GM18526 (cell line): ENCODE measurements around the gene PSMB7.

Experiments used
- POLR2A ChIP-seq: IDR thresholded peaks from 3 replicates; pipeline ENCODE4 v1.6.1; 2011; ENCODE audit not compliant: insufficient read length; ENCODE audit errors: extremely low read depth

PSMB7 gene

DNA sequence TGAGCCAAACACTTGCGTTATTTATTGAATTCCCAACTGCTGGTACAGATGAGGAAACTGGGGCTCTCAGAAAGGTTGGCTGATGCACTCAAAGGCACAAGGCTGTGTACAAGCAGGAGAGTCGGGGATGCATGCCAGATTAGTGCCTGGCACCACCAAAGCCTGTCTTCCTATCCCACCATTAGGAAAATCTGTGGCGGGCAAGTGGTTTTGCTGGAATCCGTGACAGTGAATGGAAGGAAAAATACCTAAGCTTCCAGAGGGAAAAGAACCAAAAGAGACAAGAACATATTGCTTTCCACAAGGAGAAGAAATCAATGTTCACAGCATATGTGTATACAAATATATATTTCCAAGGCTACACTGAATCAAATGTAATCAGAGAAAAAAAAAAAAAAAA, 51.1 kb downstream of the PSMB7 start:
- TF ChIP-seq POLR2A, result no peak

DNA sequence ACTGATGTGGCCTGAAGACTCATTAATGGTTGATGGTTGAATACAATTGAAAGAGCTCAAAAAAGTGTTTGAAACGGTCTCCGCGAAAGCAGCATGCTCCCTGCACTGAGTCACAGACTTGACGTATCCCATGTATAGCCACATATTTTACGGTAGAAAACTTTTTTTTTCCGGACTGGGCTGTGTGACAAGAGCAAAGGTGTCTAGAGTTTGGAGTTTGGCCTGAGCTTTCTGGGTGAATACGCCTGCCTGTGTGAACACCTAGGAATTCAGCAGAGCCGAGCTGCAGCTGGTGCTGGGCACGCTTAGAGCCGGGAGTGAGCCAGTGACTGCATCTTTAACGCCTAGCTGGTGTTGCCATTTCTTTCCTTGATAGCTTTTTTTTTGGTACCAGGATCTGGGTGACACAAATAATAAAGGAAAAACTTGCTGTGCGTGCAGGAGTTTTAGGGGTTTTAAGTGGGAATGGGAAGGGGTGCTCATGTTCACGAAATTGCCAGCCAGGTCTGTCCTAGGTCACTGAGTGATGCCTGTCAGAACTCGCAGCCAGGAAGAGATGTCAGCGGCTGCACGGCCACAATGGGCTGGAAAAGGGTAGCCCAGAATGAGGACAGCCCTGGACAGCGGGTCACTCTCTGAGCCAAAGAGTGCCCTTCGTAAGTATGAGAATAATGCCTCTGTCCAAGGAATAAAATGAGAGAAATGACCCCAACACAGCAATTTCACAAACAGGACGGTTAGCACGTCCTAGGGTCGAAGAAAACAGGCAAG, 51.7 kb downstream of the PSMB7 start:
- TF ChIP-seq POLR2A, result no peak

DNA sequence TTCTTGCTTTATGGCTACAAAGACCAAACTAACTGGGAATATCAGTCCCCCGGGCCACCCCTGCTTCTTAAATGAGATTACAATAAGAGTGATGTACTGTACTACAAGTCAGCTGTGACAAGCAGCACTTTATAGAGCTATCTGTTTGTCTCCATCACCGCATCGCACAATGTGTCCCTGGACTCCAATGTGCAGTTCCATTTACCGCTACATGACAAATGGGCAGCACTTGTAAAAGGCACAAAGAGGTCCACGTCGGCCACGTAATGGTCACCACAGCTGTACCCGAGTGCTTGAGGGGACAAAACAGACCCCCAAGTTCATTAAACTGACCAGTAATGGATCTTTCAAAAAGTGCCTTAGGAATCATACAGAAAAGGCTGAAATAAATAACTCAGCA, 54.1 kb downstream of the PSMB7 start:
- no peak for TF ChIP-seq POLR2A

DNA sequence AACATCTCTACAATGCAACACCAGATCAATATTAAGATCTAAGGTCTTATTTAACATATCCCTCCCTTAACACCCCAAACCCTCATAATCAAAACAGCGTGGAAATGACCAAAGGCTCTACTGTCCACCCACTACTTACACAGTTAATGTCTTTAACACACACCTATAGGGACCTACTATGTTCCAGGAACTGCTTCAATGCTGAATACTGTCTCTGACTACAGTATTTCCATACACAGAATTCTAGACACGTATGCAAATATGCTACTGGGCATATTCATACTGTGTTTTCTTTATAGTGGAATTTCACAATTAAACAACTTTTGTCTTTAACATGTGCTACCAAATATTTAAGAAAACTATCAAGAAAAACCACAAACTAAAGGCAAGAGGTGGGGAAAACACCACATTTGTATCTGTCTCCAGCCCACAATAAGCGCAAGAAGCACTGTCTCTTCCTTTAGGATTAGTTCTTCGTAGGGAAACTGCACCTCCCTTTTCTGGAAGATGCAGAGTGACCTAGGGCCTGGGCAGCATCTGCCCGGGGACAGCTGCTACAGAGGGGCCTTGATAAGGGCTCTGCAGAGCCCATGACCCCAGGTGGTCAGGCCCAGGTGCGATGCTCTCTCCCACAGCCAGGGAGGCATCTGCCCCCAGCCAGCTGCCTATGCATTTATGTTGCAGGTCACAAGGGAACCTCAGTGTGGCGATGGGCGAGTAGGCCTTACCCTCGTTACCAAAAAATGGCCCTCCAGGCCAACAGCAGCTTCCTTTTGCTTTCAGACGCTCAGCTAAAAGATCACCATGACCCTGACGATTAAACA, 55.2 kb downstream of the PSMB7 start:
- no peak for TF ChIP-seq POLR2A

DNA sequence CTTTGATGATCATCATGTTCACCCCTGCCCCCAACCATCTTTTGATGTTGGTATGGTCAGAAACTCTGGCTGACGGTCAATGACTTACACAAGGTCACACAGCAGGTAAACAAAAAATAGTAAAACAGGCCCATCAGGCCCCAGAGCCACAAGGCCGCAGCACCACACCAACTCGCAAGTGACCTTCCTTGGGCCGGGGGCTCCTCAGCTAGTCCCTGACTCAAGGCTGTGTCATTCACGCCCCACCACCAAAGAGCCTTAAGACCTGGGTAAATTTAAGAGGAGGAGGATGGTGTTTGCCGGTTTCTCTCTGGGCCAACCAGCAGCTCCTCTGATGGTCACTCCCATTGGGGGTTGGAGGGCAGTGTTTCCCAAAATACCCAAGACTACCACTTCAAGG, 55.8 kb downstream of the PSMB7 start:
- no peak for TF ChIP-seq POLR2A

DNA sequence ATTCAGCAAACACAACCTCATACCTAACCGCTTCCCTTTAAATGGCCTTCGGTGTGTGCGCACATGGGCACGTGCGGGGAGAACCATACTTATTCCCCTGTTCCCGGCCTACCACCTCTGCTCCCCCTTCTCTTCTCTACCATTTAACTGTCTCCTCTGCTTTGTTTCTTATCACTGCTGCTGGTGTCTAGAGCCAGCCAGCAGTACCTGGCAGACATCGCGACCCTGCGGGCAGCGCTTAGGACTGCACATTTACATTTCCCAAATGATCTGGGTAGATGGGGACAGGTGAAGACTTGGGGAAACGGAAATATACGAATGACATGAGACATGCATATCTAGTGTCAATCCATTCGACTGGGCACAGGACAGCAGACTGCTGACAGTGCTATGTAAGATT, 56.6 kb downstream of the PSMB7 start:
- TF ChIP-seq POLR2A, result no peak

DNA sequence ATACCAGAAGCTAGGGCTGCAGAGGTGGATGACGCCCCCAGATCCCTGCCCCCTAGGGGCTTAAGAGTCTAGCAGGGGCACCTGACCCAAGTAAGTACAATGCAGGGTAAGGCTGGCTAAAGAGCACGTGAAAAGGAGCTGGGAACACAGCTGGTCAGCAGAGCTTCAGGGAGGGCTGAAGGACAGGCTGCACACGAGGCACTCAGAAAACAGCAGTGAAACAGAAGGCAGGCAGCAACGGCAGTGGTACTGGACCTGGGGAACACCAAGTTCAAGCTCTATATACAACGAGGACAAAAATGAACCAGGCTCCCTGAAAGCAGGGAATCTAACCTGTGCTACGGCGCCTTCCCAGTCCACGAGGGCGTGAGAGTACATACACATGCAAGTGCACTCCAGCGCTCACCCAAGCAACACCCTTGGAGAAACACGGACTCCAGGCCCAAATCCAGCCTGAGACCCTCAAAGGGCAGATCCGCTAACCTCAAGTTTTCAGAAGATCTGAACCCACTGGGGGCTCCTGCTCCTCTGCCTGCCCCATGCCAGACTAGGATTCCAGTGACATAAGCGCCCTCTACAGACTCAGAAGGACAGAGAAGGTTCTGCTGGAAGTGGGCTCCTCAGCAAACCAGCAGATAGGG, 57.4 kb downstream of the PSMB7 start:
- TF ChIP-seq POLR2A, result no peak

DNA sequence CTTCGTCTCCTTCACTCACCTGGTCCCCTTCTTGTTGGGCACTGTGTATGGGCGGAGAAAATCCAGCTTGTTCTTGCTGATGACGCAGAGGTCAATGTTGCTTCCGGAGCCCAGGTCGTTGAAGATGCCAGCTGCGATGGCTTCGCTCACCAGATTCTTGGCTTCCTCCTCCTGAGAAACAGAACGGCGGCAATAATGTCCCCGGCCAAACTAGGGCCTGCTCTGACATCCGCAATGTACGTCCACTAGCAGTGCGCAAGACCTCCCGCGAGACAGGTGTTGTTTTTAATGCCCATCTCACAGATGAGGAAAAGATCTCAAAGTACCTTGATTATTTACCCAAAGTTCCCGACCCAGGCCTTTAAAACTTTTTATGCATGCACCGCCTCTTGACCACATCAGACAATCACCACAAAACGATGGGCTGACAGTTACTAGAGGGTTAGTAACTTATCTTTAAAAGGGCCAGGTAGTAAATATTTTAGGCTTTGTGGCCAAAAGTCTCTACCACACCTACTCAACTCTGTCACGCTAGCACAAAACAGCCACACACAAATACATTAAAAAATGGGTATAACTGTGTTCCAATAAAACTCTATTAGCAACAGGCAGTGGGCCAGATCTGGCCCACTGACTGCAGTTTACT, 58.4 kb downstream of the PSMB7 start:
- TF ChIP-seq POLR2A, result no peak

DNA sequence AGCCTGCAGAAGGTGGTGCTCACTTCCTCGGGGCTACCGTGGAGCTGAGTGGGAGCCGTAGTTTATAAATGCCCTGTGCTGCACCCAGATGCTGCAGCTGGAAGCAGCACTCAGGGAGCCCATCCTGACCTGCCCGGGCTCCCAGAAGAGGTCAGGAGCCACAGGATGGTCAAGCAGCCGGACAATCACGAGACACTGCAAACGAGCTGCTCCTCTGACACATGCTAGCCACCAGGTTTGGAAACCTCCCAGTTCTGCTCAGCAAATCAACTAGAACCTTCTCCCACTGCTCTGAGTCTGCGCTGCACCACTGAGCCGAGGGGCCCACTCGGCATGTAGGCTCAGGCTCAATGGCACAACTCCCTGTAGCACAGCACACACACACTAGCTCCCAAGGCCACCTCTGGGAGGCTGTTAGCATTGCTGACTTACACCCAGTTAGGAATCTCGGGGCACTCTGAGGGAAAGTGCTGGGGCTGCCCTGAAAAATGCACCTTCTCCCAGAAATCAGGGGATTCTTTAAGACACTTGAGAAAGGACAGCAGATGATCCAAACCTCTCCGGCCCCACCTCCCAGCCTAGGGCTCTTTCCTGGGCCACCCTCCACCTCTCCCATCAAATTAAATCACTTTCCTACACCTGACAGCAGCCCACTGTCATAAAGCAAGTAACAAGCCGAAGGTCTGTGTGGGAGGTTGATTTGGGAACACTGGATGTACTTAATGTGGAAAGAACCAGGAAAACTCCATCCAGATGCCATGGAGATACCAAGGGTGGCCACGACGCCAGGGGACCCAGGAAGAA, 59.1 kb downstream of the PSMB7 start:
- no peak for TF ChIP-seq POLR2A

DNA sequence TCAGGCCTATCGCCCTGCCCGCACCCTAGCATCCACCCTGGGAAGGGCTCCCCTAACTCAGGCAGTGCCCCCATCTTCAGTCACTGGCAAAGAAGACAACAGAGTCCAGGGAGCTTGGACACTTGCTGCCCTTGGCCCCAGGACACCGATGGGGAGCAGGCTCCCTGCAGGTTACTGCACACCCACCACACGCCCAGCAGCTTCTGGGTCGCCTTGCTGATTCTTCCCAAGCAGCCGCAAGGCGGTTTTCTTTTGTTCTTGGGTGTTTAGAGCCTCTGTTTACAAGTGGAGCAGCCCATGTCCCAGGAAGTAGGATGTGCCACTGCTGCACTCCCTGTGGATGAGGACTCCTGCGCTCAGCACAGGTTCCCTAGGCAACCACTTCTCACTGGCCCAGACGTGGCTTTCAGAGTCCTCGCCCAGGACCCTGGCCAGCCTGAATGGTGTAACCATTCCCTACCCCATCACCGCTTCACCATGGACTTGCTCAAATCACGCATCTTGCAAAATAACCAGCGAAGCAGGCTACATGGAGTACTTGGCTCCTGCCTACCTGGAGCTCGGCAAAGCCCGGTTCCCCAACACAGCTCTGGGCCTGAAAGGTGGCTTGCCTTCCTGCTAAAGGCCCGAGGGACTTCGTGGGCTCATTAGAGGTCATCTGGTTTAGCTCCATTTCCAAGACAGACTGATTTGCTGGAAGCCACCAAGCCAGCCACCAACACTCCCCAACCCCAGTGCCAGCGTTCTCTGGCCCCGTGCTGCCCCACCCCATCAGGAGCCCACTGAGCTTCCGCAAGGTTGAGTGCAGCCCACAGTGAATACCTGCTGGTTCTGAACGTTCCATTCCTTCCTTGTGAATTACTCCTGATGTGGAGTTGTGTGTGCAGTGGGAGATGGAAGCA, 60.0 kb downstream of the PSMB7 start:
- no peak for TF ChIP-seq POLR2A

DNA sequence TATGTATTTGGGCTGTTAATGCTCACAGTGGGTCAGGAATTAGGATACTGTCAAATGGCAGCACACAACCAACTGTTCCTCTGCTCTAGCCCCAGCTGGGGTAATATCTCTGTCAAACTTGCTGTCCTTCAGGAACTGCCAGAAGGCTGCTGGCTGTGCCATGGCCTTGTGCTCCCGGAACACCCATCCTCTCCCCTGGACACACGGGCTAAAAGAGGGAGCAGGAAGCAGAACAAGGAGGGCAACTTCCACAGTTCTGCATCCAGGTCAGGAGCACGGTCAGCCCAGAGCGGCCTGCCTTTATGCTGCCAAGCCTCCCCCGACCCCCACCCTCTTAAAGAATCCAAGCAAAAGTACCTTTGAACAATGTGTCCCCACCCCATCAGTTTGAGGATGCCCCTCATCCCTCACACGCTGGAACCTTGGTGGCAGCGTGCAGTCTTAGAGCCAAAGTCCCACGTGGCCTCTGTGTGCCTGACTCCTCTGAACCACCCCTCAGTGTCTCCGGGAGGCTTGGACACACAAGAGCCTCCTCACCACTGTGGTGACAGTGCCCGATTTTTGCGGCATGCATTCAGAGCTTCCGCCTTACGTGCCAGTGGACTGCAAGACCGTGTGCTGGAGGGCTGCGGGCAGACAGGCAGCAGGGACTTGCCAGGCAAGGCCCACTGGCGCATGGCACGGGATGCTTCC, 60.8 kb downstream of the PSMB7 start:
- no peak for TF ChIP-seq POLR2A

DNA sequence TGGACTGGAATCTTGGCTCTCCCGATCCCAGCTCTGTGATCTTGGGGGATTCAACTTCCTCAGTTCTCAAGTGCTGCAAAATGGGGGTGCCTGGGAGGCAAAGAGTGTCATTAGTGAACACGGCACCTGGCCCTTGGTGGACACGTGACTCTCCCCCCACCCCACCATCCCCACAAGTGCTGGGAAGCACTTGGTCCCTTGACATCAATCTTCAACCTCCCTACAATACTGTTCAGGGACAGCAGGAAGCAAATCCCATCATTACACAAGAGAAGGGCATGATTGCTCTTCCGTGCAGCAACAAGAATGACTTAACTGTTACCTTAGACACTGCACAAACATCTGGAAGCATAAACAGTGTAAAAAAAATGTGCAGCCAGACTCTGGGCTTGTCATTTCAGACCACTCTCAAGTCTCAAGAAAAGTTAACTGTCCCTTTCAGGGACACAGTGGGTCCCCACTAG, 61.4 kb downstream of the PSMB7 start:
- TF ChIP-seq POLR2A, result no peak

DNA sequence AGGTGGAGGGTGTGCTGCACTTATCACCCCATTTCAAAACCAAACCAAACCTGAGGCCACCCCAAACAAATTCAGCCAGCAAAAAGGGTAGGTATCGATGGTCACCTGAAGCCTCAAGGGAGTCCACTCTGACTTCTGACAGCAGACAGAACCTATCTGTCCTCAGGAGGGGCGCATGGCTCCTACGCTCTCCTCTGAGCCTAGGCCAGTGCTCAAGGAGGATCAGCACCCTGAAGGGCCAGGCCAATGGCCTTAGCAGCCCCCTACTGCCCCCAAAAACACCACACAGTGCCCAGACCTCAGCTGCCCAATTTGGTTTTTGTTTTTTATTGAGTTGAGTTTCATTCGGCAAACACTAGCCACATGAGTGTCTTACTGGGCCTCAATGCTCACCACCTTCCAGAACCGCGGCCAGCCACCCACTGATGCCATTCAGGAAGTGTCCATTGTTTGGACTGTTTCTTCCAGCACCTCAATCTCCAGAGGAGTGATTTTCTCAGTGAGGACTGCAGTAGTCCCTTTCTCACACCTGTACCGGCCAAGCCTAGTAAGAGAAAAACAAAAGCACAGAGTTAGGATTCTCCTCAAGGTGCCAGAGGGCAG, 62.0 kb downstream of the PSMB7 start:
- TF ChIP-seq POLR2A, result no peak
